Hematopoietic multipotent progenitor cell treated with erythropoietin and hydrocortisone succinate and interleukin-3 and kit ligand, for 15 days (in vitro differentiated cells): ENCODE data around the gene PRR36.
"Not testable (repeated sequence)": the region's sequence is repeated elsewhere in the genome, so short reads cannot be mapped to it uniquely, and the experiment has no call there.

Experiments
- DNase-seq: peaks from one replicate; pipeline ENCODE4 v3.0.0-alpha.2; 2015; ENCODE audit warnings: low spot score

PRR36 gene

GRCh38 chr19:7859831-7860713, 14.1 kb downstream of the PRR36 start:
- no peak for DNase-seq

DNA sequence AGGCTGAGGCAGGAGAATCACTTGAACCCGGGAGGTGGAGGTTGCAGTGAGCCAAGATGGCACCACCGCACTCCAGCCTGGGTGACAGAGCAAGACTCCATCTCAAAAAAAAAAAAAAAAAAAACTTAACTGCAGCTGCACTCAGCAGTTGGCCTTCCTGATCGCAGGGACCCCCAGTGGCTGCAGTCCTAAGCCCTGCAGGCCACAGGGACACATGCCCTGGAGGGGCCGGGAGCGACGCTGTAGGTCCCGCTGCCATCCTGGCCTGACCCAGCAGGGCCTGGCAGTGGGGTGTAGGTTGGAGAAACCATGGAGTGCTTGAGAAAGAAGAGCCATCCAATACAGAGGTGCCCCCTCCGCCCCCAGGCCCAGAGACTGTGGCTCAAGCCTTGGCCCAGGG, 15.1 kb downstream of the PRR36 start:
- not testable (repeated sequence) for DNase-seq

- no peak for DNase-seq
These were observed 15.9 kb downstream of the PRR36 start for GRCh38 chr19:7858109-7858770.

DNA sequence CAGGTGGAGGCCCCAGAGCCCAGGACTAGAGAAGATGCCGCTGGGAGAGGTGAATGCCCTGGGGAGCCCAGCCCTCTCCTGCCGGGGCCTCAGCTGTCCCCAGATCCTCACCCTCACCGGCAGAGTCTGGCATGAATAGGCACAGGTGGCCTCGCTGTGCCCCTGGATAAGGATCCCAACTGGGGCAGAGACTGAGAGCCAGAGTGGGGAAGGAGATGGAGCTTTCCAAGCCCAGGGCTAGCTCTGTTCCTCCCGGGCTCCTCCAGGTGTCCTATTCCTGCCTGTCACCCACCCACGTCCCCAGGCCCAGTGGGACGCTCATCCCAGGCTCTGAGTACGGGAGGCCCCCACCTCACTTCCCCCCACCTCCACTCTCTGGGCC, 16.5 kb downstream of the PRR36 start:
- no peak for DNase-seq

DNA sequence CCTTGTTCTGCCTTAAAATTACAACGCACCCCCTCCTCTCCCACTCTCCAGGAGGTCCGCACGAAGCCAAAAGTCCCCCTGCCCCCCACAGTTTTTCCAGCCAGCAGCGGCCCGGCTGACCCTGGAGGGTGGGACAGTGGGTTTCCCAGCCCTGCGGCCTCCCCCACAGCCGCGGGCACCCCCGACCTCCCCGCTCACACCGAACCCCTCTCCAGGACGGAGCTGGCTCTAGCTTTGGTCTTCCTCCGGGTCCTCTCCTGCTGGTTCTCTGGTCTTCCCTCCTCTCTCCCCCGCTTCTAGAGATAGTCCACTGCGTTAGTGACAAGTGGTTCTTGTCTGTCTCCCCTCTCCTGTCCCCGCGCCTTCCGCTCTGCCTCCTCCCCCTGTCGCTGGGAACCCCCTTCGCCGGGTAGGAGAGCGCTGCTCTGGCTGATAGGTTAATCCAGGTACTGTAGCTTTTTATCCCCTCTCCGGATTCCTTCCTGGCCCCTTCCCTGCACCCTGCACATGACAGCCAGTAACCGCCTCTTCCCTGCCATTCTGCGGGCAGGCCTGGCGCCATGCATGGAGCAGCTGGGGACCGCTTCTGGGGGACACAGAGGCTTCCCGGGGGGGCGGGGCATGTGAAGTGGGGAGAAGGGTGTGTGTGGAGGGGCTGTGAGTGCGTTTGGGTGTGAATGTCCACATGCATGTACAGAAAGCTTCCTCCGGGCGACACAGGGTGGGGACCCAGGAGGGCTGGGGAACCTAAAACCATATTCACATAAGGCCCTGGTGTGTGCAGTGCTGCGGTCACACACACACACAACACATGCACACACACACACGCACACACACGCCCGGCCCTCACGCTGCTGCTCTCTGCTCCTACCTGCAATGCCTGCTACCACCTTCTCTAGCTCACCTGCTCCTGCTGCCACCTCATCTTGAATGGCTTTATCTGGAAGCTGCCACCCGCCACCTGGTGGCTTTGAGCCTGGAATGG, 17.2 kb downstream of the PRR36 start:
- no peak for DNase-seq

GRCh38 chr19:7856109-7856591, 18.0 kb downstream of the PRR36 start:
- no peak for DNase-seq

- no peak for DNase-seq
These were observed 18.6 kb downstream of the PRR36 start for GRCh38 chr19:7855426-7856108.

GRCh38 chr19:7853770-7854128, 20.4 kb downstream of the PRR36 start:
- no peak for DNase-seq

DNA sequence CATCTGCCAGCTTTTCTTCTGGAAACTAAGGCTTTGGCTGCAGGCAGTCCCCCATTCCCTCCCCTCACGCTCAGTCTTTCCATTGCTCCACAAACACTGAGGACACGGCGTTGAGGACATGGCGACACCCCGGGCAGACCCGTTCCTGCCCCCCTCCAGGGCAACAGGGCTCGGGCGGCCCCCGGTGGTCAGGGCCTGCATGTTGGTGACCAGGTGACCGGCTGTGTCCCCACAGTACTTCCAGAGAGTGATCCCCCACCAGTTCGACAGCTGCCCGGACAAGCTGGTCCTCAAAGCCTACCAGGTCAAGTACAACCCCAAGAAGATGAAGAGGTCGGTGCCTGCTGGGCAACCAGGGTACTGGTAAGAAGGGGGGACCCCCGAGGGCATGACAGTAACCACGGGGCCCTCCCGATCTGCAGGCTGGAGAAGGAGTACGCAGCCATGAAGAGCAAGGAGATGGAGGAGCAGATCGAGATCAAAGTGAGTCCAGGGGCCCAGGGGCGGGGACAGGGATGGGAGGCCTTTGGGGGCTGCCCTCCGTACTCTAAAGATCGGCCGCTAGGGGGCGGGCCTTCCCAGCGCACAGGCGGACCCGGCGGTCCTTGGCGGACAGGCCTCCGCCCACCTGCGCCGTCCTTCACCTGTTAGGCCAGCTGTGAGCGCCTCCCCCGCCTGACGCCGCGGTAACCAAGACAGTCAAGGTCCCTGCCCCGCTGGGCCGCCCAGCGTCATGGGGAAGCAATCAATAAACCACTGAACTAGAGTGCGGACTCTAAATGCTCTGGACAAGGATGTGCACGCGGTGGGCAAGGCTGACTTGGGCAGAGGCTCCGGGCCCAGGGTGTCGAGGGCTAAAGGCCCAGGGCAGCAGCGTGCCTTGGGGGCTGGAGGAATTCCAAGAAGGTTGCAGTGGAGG, 21.1 kb downstream of the PRR36 start:
- DNase-seq = peak; percentile 64

- no peak for DNase-seq
These were observed 22.3 kb downstream of the PRR36 start for GRCh38 chr19:7851623-7852500.

- DNase-seq = no peak
These were observed 23.1 kb downstream of the PRR36 start for GRCh38 chr19:7850945-7851622.

GRCh38 chr19:7850000-7850813, 24.0 kb downstream of the PRR36 start:
- DNase-seq = no peak

DNA sequence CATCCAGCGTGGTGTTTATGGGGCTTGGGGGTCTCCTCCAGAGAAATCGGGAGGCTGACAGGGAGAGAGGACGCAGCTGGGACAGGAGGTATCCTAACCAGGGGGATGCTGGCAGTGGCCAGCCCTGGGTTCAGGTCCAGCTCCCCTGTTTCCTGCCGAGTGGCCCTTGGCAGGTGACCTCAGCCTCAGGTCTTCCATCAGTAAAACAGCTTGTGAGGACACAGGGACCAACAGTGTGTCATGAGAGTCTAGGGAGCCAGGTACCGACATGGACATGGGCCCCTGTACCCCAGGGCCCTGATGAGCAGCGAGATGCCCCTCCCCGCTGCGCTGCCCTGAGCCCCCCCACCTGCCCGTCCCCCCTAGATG, 24.6 kb downstream of the PRR36 start:
- DNase-seq = no peak

GRCh38 chr19:7848779-7849457, 25.3 kb downstream of the PRR36 start:
- no peak for DNase-seq

DNA sequence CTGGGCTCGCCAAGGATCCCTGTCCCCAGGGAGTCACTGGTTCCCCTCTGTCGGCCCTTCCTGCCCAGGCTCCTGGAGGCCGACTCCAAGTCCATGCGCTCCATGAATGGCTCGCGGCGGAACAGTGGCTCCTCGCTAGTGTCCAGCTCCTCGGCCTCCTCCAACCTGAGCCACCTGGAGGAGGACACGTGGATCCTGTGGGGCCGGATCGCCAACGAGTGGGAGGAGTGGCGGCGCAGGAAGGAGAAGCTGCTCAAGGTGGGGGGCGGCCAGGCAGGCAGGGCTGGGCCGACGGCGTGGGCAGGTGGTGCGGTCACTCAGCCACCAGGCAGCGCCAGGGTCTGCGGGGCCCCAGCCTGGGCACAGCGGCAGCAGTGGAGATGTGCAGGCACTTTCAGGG, 26.5 kb downstream of the PRR36 start:
- DNase-seq = no peak

- no peak for DNase-seq
These were observed 28.0 kb downstream of the PRR36 start for GRCh38 chr19:7846155-7846646.

GRCh38 chr19:7845390-7846154, 28.6 kb downstream of the PRR36 start:
- no peak for DNase-seq
